HG03457 (cell line): ENCODE data around the gene LAMTOR4.

Source experiments
- ATAC-seq: cut with Tn5 transposase; IDR thresholded peaks from one replicate; pipeline ENCODE4 v1.9.1; 2021; ENCODE audit warnings: moderate number of reproducible peaks; ENCODE audit not compliant: unreplicated experiment

LAMTOR4 gene

GRCh38 chr7:100152937-100153666 lies 4.4 kb downstream of the LAMTOR4 start:
- no peak for ATAC-seq

- ATAC-seq: no peak
These were observed 5.2 kb downstream of the LAMTOR4 start for GRCh38 chr7:100153708-100154535.

- ATAC-seq: no peak
These were observed 6.2 kb downstream of the LAMTOR4 start for GRCh38 chr7:100154651-100155491.

- ATAC-seq: no peak
These were observed 7.0 kb downstream of the LAMTOR4 start for GRCh38 chr7:100155553-100156317.

- ATAC-seq: no peak
These were observed 7.8 kb downstream of the LAMTOR4 start for GRCh38 chr7:100156331-100157068.

- no peak for ATAC-seq
These were observed 8.3 kb downstream of the LAMTOR4 start for GRCh38 chr7:100157069-100157333.

- no peak for ATAC-seq
These were observed 8.9 kb downstream of the LAMTOR4 start for GRCh38 chr7:100157334-100158228.

- ATAC-seq: peak; percentile 48
These were observed 9.7 kb downstream of the LAMTOR4 start, which contains the start of gene TRAPPC14 for GRCh38 chr7:100158229-100159098. TSS of gene TRAPPC14 (minus strand) at chr7:100158723. CDS start at chr7:100158499, 224 bp downstream.

- no peak for ATAC-seq
These were observed 10.4 kb downstream of the LAMTOR4 start for GRCh38 chr7:100159099-100159623.

GRCh38 chr7:100160067-100160466 lies 11.3 kb downstream of the LAMTOR4 start:
- ATAC-seq: no peak

GRCh38 chr7:100163006-100163531 lies 14.4 kb downstream of the LAMTOR4 start:
- ATAC-seq: no peak

GRCh38 chr7:100163871-100164270 lies 15.2 kb downstream of the LAMTOR4 start:
- no peak for ATAC-seq

- no peak for ATAC-seq
These were observed 17.7 kb downstream of the LAMTOR4 start for GRCh38 chr7:100166317-100166940.

- no peak for ATAC-seq
These were observed 18.5 kb downstream of the LAMTOR4 start for GRCh38 chr7:100166970-100167911.

- ATAC-seq: no peak
These were observed 19.2 kb downstream of the LAMTOR4 start for GRCh38 chr7:100167912-100168323.
